Endothelial cell of umbilical vein (primary cell): Measurements from ENCODE around the gene ATP6AP2. TPM values are rescaled to one million over a fixed set of nuclear protein-coding genes. Genes with fewer than 3 reads are reported as not detected.

ENCODE experiments used
- BruUV-seq: library from RNA; stranded (reverse); fragments of 400-500 nt; replicated peaks from 2 replicates; lab custom pipeline; 2021; lab: Mats Ljungman, UMichigan
- CTCF ChIA-PET: fragments of 300-600, 350-600 bp; sonication (Branson Sonifier 250); formaldehyde crosslinking; loops from one replicate; lab custom pipeline; 2021; ENCODE audit warnings: antibody characterized with exemption, inconsistent platforms; lab: Charles Lee
- POLR2A ChIA-PET: fragments of 300-600, 350-600 bp; sonication (Branson Sonifier 250); formaldehyde crosslinking; loops from one replicate; lab custom pipeline; 2021; ENCODE audit warnings: antibody characterized with exemption, inconsistent platforms; lab: Charles Lee
- DNase-seq: peaks from one replicate; pipeline ENCODE4 v3.0.0-alpha.2; 2011; ENCODE audit warnings: low read depth, low spot score
- FAIRE-seq: peaks from 2 replicates; lab custom pipeline; 2011; peaks lifted over from hg19 to GRCh38; lab: Jason Lieb, UNC
- H2AFZ ChIP-seq: 2 replicates; pipeline ENCODE4 v1.6.0; 2012; ENCODE audit warnings: low read depth, low read length, control low read depth, inconsistent platforms
- H3K27ac ChIP-seq: 2 replicates; pipeline ENCODE4 v1.5.1; 2011; ENCODE audit warnings: low read depth, mild to moderate bottlenecking, control low read depth, low read length, moderate library complexity; ENCODE audit not compliant: insufficient read depth
- H3K27me3 ChIP-seq, 2 experiments: 2 replicates each; pipeline versions ENCODE4 v1.6.0 to v1.6.1; 2011; ENCODE audit warnings: low read length in 2 of 2, mixed read lengths in 1 of 2; ENCODE audit not compliant: control insufficient read depth in 2 of 2, insufficient read depth in 2 of 2
- H3K36me3 ChIP-seq, 2 experiments: 2 replicates in 1 of 2; 3 replicates in 1 of 2; pipeline ENCODE4 v1.5.1; 2011; ENCODE audit warnings: low read length in 2 of 2, mild to moderate bottlenecking in 1 of 2, moderate library complexity in 1 of 2; ENCODE audit not compliant: control insufficient read depth in 2 of 2, insufficient read depth in 2 of 2; ENCODE audit errors: extremely low read depth in 1 of 2
- H3K4me1 ChIP-seq: 3 replicates; pipeline ENCODE4 v1.5.1; 2011; ENCODE audit warnings: mild to moderate bottlenecking, low read length; ENCODE audit not compliant: control insufficient read depth, insufficient read depth; ENCODE audit errors: extremely low read depth
- H3K4me2 ChIP-seq: 2 replicates; pipeline ENCODE4 v1.6.1; 2011; ENCODE audit warnings: low read length, control low read depth, mixed read lengths; ENCODE audit not compliant: insufficient read depth
- H3K4me3 ChIP-seq, 3 experiments: fragments of 200-600 bp in 1 of 3; sonication (generic), shearing (Covaris generic) in 1 of 3; replicated peaks in 1 of 3; 2 replicates each; pipeline ENCODE4 v1.5.1; 2011 to 2016; ENCODE audit warnings: control low read depth in 3 of 3, low read length in 3 of 3, mild to moderate bottlenecking in 2 of 3, inconsistent platforms in 1 of 3, low read depth in 1 of 3, moderate library complexity in 1 of 3; ENCODE audit not compliant: insufficient read depth in 1 of 3
- H3K79me2 ChIP-seq: 2 replicates; pipeline ENCODE4 v1.6.0; 2012; ENCODE audit warnings: low read length, inconsistent platforms; ENCODE audit not compliant: control insufficient read depth, insufficient read depth
- H3K9ac ChIP-seq: replicated peaks from 2 replicates; pipeline ENCODE3; 2011; ENCODE audit warnings: low read length, control low read depth; ENCODE audit not compliant: insufficient read depth; ENCODE audit errors: extremely low read depth
- H3K9me1 ChIP-seq: replicated peaks from 3 replicates; pipeline ENCODE4 v1.6.0; 2011; ENCODE audit warnings: mild to moderate bottlenecking, low read length; ENCODE audit not compliant: control insufficient read depth, insufficient read depth; ENCODE audit errors: extremely low read depth
- H3K9me3 ChIP-seq: replicated peaks from 2 replicates; pipeline ENCODE4 v1.5.1; 2012; ENCODE audit warnings: low read length, inconsistent platforms; ENCODE audit not compliant: control insufficient read depth, insufficient read depth
- H4K20me1 ChIP-seq: replicated peaks from 2 replicates; pipeline ENCODE3; 2011; ENCODE audit warnings: mild to moderate bottlenecking, low read length; ENCODE audit not compliant: control insufficient read depth, insufficient read depth; ENCODE audit errors: extremely low read depth
- CTCF ChIP-seq, 2 donors: IDR thresholded peaks; 1 replicate in 1 of 2; 2 replicates in 1 of 2; pipeline ENCODE4 v1.5.1; 2011; ENCODE audit warnings: low read length in 2 of 2, mild to moderate bottlenecking in 2 of 2, moderate library complexity in 2 of 2, control low read depth in 1 of 2, inconsistent platforms in 1 of 2, low read depth in 1 of 2; ENCODE audit not compliant: insufficient read depth in 1 of 2; ENCODE audit errors: extremely low read depth in 1 of 2
- EZH2 ChIP-seq: IDR thresholded peaks from 2 replicates; pipeline ENCODE4 v1.6.1; 2012; ENCODE audit warnings: borderline replicate concordance, low read depth, mild to moderate bottlenecking, moderate library complexity, low read length, inconsistent platforms; ENCODE audit not compliant: severe bottlenecking
- FOS ChIP-seq: IDR thresholded peaks from 2 replicates; pipeline ENCODE4 v1.6.1; 2011; ENCODE audit warnings: mild to moderate bottlenecking, low read length, moderate library complexity, borderline replicate concordance; ENCODE audit not compliant: insufficient read depth
- GATA2 ChIP-seq: IDR thresholded peaks from 2 replicates; pipeline ENCODE4 v1.7.0; 2011; ENCODE audit warnings: low read depth, mild to moderate bottlenecking, moderate library complexity, mixed read lengths, low read length; ENCODE audit not compliant: insufficient read length, insufficient read depth
- JUN ChIP-seq: IDR thresholded peaks from 2 replicates; pipeline ENCODE4 v1.6.1; 2011; ENCODE audit warnings: borderline replicate concordance, low read depth; ENCODE audit not compliant: insufficient read length, insufficient read depth
- MAX ChIP-seq: IDR thresholded peaks from 2 replicates; pipeline ENCODE4 v1.6.1; 2011; ENCODE audit not compliant: insufficient read depth, insufficient read length
- MYC ChIP-seq: IDR thresholded peaks from one replicate; pipeline ENCODE4 v1.6.1; 2011; ENCODE audit warnings: mild to moderate bottlenecking, low read depth, low read length
- POLR2A ChIP-seq: IDR thresholded peaks from 2 replicates; pipeline ENCODE4 v1.6.1; 2012; ENCODE audit warnings: low read depth, mild to moderate bottlenecking, control low read depth, low read length
- POLR2AphosphoS5 ChIP-seq: IDR thresholded peaks from 2 replicates; pipeline ENCODE4 v1.6.1; 2012; ENCODE audit warnings: low read depth, mild to moderate bottlenecking, control low read depth, low read length, moderate library complexity; ENCODE audit not compliant: insufficient read depth
- dilution Hi-C: fragments of 300-500 bp; cut with MboI; formaldehyde crosslinking; loops from one replicate; pipeline ENCODE4 v1.15.0; 2019; ENCODE audit warnings: low sequenced_read_pairs; ENCODE audit not compliant: extremely low pct_ligation_motif_present
- intact Hi-C: fragments of 100-400 bp; cut with micrococcal nuclease; formaldehyde crosslinking; loops from one replicate; pipeline ENCODE4 v1.10.0; 2022
- polyA plus RNA-seq, 4 experiments: library from polyadenylated mRNA; depleted of rRNA in 3 of 4; stranded (reverse) in 3 of 4; unstranded in 1 of 4; fragments of >200 nt; gene quantifications; 2 replicates each; pipeline versions ENCODE4 v1.2.1 to v1.2.3, GENCODE V29; 2011 to 2012; ENCODE audit warnings: missing spikeins in 1 of 4
- total RNA-seq: library from RNA; stranded (reverse); gene quantifications from 2 replicates; pipeline ENCODE4 v1.2.3, GENCODE V29; 2021

ATP6AP2 gene
- total and polyA plus RNA-seq, 2 donors (not counting 3 experiments of a cell fraction or from before 2014, with no cell fraction given): 84.6 to 95.9 TPM

- Histone ChIP-seq H3K4me3 (no peak overlapping the region), H3K4me1 (no peaks in the 10 kb centered on the region), H3K36me3 (no peaks in the 10 kb centered on the region), H3K9me1 (no peaks in the 10 kb centered on the region), H2AFZ (no peak overlapping the region), H3K4me2 (no peak overlapping the region), H3K27ac (no peak overlapping the region), H3K9me3 (no peaks in the 10 kb centered on the region), H3K79me2 (no peaks in the 10 kb centered on the region), H4K20me1 (no peaks in the 10 kb centered on the region), H3K9ac (no peak overlapping the region), H3K27me3 (no peaks in the 10 kb centered on the region)
- no TSS peak for BruUV-seq
- CTCF ChIA-PET: no interaction called here
- TF ChIP-seq CTCF (IDR thresholded peaks at IDR 0.05; ENCODE audit: extremely low read depth in 1 of 2, insufficient read depth in 1 of 2, low read depth in 1 of 2, low read length in 2 of 2): no peak
- no peak for TF ChIP-seq JUN
- no peak for TF ChIP-seq MAX
- TF ChIP-seq GATA2: no peak
- no peak for TF ChIP-seq POLR2A
- no peak for TF ChIP-seq EZH2
- no peak for TF ChIP-seq POLR2AphosphoS5
- TF ChIP-seq MYC: no peak
- TF ChIP-seq FOS: no peak
- DNase-seq (no peak), FAIRE-seq (no peak)
- intact Hi-C loops (no loop called here), dilution Hi-C loops (no loop called here)
- POLR2A ChIA-PET: no interaction called here
These were observed 9.2 kb upstream of the ATP6AP2 start for GRCh38 chrX:40571600-40571999.
